Karpas-422 (cell line): ENCODE results near the gene ITIH3. TPM values are rescaled to one million over a fixed set of nuclear protein-coding genes. Genes with fewer than 3 reads are reported as not detected.

Source experiments
- DNase-seq: peaks from one replicate; pipeline ENCODE4 v3.0.0-alpha.2; 2015
- H2AFZ ChIP-seq: fragments of 200-600 bp; sonication (generic); 2 replicates; pipeline ENCODE4 v1.6.1; 2014; ENCODE audit warnings: antibody characterized with exemption, low read length, mixed read lengths
- H3K27ac ChIP-seq: fragments of 200-600 bp; sonication (generic); 2 replicates; pipeline ENCODE4 v1.5.1; 2014; ENCODE audit warnings: mild to moderate bottlenecking, low read length, moderate library complexity
- H3K27me3 ChIP-seq: fragments of 200-600 bp; sonication (generic); 2 replicates; pipeline ENCODE4 v1.6.1; 2014; ENCODE audit warnings: low read length, mixed read lengths
- H3K36me3 ChIP-seq: fragments of 200-600 bp; sonication (generic); 2 replicates; pipeline ENCODE4 v1.6.1; 2014; ENCODE audit warnings: low read length, mixed read lengths; ENCODE audit not compliant: insufficient read depth
- H3K4me1 ChIP-seq: fragments of 200-600 bp; sonication (generic); 2 replicates; pipeline ENCODE4 v1.6.1; 2014; ENCODE audit warnings: mild to moderate bottlenecking, low read length, mixed read lengths
- H3K4me2 ChIP-seq: fragments of 200-600 bp; sonication (generic); 2 replicates; pipeline ENCODE4 v1.6.1; 2014; ENCODE audit warnings: low read length, low read depth, mild to moderate bottlenecking; ENCODE audit not compliant: poor library complexity, severe bottlenecking
- H3K4me3 ChIP-seq: fragments of 200-600 bp; sonication (generic); 2 replicates; pipeline ENCODE4 v1.5.1; 2014; ENCODE audit warnings: mild to moderate bottlenecking, antibody characterized with exemption, low read length, mixed read lengths
- H3K79me2 ChIP-seq: fragments of 200-600 bp; sonication (generic); 2 replicates; pipeline ENCODE4 v1.6.1; 2014; ENCODE audit warnings: mild to moderate bottlenecking, low read length, mixed read lengths
- H3K9ac ChIP-seq: fragments of 200-600 bp; sonication (generic); 2 replicates; pipeline ENCODE4 v1.6.0; 2014; ENCODE audit warnings: low read length
- H3K9me2 ChIP-seq: fragments of 200-600 bp; sonication (generic), shearing (Covaris generic); replicated peaks from 2 replicates; pipeline ENCODE4 v1.6.0; 2014; ENCODE audit warnings: mild to moderate bottlenecking, low read length, moderate library complexity; ENCODE audit not compliant: insufficient read depth
- H3K9me3 ChIP-seq: fragments of 300-700, 200-600 bp; sonication (generic); 2 replicates; pipeline ENCODE4 v1.6.1; 2014; ENCODE audit warnings: low read length, mixed read lengths
- H4K20me1 ChIP-seq: fragments of 200-600 bp; sonication (generic); 2 replicates; pipeline ENCODE4 v1.6.1; 2014; ENCODE audit warnings: mild to moderate bottlenecking, antibody characterized with exemption, low read length, low read depth; ENCODE audit not compliant: insufficient read depth
- total RNA-seq: library from RNA; depleted of rRNA; stranded (reverse); fragments of >200 nt; shearing (Covaris generic); gene quantifications from 2 replicates; pipeline ENCODE4 v1.2.3, GENCODE V29; 2014; ENCODE audit warnings: low replicate concordance

The ITIH3 gene
- total RNA-seq, 1 experiment from 2014 or later = not detected

- no peak for DNase-seq
- no peaks in the 10 kb centered on the region for H3K9me3 ChIP-seq
- H4K20me1 ChIP-seq = no peaks in the 10 kb centered on the region
- H2AFZ ChIP-seq = no peak overlapping the region
- H3K4me2 ChIP-seq = no peak overlapping the region
- H3K9me2 ChIP-seq = no peaks in the 10 kb centered on the region
- no peak overlapping the region for H3K9ac ChIP-seq
- H3K4me1 ChIP-seq = peaks cover 7% of the 10 kb centered on the region
- no peaks in the 10 kb centered on the region for H3K79me2 ChIP-seq
- no peaks in the 10 kb centered on the region for H3K27me3 ChIP-seq
- no peak overlapping the region for H3K4me3 ChIP-seq
- H3K36me3 ChIP-seq = no peaks in the 10 kb centered on the region
- no peak overlapping the region for H3K27ac ChIP-seq
Observed at GRCh38 chr3:52784021-52784621, 10.5 kb upstream of the ITIH3 start.

GRCh38 chr3:52784931-52785590 is 9.5 kb upstream of the ITIH3 start:
- Histone ChIP-seq H3K4me3 (no peak overlapping the region), H4K20me1 (no peaks in the 10 kb centered on the region), H2AFZ (no peak overlapping the region), H3K36me3 (no peaks in the 10 kb centered on the region), H3K4me2 (no peak overlapping the region), H3K4me1 (no peaks in the 10 kb centered on the region), H3K9me2 (no peaks in the 10 kb centered on the region), H3K9ac (no peak overlapping the region), H3K9me3 (no peaks in the 10 kb centered on the region), H3K79me2 (no peaks in the 10 kb centered on the region), H3K27ac (no peak overlapping the region), H3K27me3 (no peaks in the 10 kb centered on the region)
- no peak for DNase-seq

GRCh38 chr3:52786330-52787215 is 8.0 kb upstream of the ITIH3 start:
- Histone ChIP-seq H2AFZ (no peak overlapping the region), H3K9ac (no peak overlapping the region), H3K9me3 (no peaks in the 10 kb centered on the region), H3K4me1 (no peaks in the 10 kb centered on the region), H3K9me2 (no peaks in the 10 kb centered on the region), H3K4me2 (no peak overlapping the region), H3K79me2 (no peaks in the 10 kb centered on the region), H3K4me3 (no peak overlapping the region), H3K27ac (no peak overlapping the region), H3K36me3 (no peaks in the 10 kb centered on the region), H4K20me1 (no peaks in the 10 kb centered on the region), H3K27me3 (no peaks in the 10 kb centered on the region)
- no peak for DNase-seq

- DNase-seq = no peak
- H3K4me2 ChIP-seq = no peak overlapping the region
Observed at GRCh38 chr3:52787246-52787645, 7.3 kb upstream of the ITIH3 start.

GRCh38 chr3:52787672-52788625 is 6.6 kb upstream of the ITIH3 start:
- H3K36me3 ChIP-seq = no peaks in the 10 kb centered on the region
- no peak overlapping the region for H3K27ac ChIP-seq
- H3K9ac ChIP-seq = no peak overlapping the region
- H3K79me2 ChIP-seq = no peaks in the 10 kb centered on the region
- H2AFZ ChIP-seq = no peak overlapping the region
- no peak overlapping the region for H3K4me2 ChIP-seq
- no peak for DNase-seq
- H4K20me1 ChIP-seq = no peaks in the 10 kb centered on the region
- H3K9me2 ChIP-seq = no peaks in the 10 kb centered on the region
- no peak overlapping the region for H3K4me3 ChIP-seq
- no peaks in the 10 kb centered on the region for H3K9me3 ChIP-seq
- H3K4me1 ChIP-seq = no peaks in the 10 kb centered on the region
- H3K27me3 ChIP-seq = no peaks in the 10 kb centered on the region

More at GRCh38 chr3:52787246-52787645, 7.3 kb upstream of the ITIH3 start:
- Histone ChIP-seq H3K9me2 (no peaks in the 10 kb centered on the region), H4K20me1 (no peaks in the 10 kb centered on the region), H3K79me2 (no peaks in the 10 kb centered on the region), H3K4me1 (no peaks in the 10 kb centered on the region), H3K9me3 (no peaks in the 10 kb centered on the region), H3K27ac (no peak overlapping the region), H3K36me3 (no peaks in the 10 kb centered on the region), H3K27me3 (no peaks in the 10 kb centered on the region), H2AFZ (no peak overlapping the region), H3K9ac (no peak overlapping the region), H3K4me3 (no peak overlapping the region)

- Histone ChIP-seq H4K20me1 (no peaks in the 10 kb centered on the region), H3K79me2 (no peaks in the 10 kb centered on the region), H3K4me3 (no peak overlapping the region), H3K9me3 (no peaks in the 10 kb centered on the region), H3K27me3 (no peaks in the 10 kb centered on the region), H3K27ac (no peak overlapping the region), H3K9me2 (no peaks in the 10 kb centered on the region), H3K4me2 (no peak overlapping the region), H3K36me3 (no peaks in the 10 kb centered on the region), H3K9ac (no peak overlapping the region), H2AFZ (no peak overlapping the region), H3K4me1 (no peaks in the 10 kb centered on the region)
- no peak for DNase-seq
Observed at GRCh38 chr3:52788890-52789745, 5.5 kb upstream of the ITIH3 start.

GRCh38 chr3:52789746-52790040 is 4.9 kb upstream of the ITIH3 start:
- no peaks in the 10 kb centered on the region for H3K9me3 ChIP-seq
- no peaks in the 10 kb centered on the region for H3K36me3 ChIP-seq
- no peak overlapping the region for H3K4me2 ChIP-seq
- H3K27ac ChIP-seq = no peak overlapping the region
- DNase-seq = no peak
- no peaks in the 10 kb centered on the region for H3K4me1 ChIP-seq
- no peak overlapping the region for H3K4me3 ChIP-seq
- no peaks in the 10 kb centered on the region for H4K20me1 ChIP-seq
- H3K9me2 ChIP-seq = no peaks in the 10 kb centered on the region
- no peaks in the 10 kb centered on the region for H3K27me3 ChIP-seq
- no peaks in the 10 kb centered on the region for H3K79me2 ChIP-seq
- no peak overlapping the region for H2AFZ ChIP-seq
- H3K9ac ChIP-seq = no peak overlapping the region
